ENCODE data around the gene KRTAP10-2.

KRTAP10-2 gene

DNA sequence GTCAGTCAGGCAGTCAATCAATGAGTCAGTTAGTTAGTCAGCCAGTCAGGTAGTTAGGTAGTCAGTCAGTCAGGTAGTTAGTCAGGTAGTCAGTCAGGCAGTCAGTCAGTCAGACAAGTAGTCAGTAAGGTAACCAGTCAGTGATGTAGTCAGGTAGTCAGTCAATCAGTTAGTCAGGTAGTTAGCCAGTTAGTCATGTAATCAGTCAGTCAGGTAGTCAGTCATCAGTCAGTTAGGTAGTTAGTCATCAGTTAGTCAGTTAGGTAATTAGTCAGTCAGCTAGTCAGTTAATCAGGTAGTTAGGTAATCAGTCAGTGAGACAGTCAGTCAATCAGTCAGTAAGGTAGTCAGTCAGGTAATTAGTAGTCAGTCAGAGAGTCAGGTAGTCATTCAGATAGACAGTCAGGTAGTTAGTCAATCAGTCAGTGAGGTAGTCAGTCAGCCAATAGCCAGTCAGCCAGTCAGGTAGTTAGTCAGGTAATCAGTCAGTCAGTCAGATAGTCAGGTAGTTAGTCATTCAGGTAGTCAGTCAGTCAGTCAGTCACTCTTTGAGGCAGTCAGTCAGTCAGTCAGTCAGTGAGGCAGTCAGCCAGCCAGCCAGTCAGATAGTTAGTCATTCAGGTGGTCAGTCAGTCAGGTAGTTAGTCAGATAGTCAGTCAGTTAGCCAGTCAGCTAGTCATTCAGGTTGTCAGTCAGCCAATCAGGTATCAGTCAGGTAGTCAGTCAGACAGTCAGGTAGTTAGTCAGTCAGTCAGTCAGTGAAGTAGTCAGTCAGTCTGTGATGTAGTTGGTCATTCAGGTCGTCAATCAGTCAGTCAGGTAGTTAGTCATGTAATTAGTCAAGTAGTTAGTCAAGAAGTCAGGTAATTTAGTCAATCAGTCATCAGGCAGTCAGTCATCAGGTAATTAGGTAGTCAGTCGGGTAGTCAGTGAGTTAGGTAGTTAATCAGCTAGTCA is 26.6 kb downstream of the KRTAP10-2 start:
- DNase-seq = no peak

DNA sequence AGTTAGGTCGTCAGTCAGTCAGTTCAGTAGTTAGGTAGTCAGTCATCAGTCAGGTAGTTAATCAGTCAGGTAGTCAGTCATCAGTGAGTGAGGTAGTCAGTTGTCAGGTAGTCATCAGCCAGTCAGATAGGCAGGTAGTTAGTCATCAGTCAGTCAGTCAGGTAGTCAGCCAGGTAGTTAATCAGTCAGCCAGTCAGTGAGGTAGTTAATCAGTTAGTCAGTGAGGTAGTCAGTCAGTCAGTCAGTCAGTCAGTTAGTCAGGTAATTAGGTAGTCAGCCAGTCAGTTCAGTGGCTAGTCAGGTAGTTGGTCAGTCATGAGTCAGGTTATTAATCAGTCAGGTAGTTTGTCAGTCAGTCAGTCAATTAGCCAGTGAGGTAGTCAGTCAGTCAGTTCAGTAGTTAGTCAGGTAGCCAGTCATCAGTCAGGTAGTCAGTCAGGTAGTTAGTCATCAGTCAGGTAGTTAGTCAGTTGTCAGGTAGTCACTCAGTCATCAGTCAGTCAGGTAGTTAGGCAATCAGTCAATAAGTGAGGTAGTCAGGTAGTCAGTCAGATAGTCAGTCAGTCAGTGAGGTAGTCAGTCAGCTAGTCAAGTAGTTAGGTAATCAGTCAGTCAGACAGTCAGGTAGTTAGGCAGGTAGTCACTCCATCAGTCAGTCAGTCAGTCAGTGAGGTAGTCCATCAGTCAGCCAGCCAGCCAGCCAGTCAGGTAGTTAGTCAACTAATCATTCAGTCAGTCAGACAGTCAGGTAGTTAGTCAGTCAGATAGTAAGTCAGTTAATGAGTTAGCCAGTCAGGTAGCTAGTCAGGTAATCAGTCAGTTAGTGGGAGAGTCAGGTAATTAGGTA is 27.5 kb downstream of the KRTAP10-2 start:
- no peak for DNase-seq

DNA sequence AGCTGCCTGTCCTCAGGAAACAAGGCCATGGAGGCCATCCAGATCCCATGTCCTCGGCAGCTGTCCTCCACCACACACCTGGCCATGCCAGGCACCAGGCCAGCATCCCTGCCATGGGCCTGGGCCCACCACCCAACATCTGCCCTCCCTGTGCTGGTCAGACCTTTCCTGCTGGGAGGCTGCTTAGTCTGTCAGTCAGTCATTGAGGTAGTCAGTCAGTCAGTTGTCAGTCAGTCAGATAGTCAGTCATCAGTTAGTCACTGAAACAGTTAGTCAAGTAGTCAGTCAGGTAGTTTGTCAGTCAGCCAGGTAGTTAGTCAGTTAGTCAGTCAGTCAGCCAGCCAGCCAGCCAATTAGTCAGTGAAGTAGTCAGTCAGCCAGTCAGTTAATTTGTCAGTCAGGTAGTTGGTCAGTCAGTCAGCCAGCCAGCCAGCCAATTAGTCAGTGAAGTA is 28.5 kb downstream of the KRTAP10-2 start:
- DNase-seq = no peak

DNA sequence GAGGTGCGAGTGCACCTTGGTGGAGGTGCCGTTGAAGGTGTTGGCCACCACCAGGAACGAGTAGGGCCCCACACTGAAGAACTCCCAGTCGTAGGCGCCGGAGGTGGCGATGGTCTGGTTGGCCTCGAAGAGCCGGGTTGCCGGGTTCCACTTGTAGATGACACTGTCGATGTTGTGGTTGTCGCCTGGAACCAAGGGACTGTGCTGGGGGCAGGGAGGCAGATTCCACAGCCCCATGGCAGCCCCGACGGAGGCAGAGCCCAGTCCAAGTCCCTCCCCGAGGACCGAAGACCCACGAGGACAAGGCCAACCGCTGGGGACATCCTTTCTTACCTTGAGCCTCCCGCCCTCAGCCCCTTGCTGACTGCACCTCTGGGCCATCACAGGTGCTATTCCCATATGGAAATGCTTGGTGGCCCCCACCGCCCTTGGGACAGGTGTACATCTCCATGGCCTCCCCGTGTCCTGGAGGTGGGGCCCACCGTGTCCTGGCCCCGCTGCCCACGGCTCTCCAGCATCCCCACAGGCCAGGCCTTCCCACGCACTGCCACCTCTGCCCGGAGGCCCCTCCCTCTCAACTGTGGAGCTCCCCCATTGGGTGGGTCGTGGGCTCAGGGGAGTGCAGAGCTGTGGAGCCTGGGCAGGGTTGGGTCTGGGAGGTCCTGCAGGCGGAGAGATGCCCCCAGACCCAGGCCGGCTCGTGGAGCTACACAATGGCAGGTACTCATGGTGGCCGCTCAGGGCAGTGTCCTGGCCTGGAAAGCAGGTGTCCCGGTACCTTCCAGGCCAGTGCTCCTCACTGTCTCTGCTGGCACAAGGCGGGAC is 29.2 kb downstream of the KRTAP10-2 start:
- DNase-seq = no peak

DNA sequence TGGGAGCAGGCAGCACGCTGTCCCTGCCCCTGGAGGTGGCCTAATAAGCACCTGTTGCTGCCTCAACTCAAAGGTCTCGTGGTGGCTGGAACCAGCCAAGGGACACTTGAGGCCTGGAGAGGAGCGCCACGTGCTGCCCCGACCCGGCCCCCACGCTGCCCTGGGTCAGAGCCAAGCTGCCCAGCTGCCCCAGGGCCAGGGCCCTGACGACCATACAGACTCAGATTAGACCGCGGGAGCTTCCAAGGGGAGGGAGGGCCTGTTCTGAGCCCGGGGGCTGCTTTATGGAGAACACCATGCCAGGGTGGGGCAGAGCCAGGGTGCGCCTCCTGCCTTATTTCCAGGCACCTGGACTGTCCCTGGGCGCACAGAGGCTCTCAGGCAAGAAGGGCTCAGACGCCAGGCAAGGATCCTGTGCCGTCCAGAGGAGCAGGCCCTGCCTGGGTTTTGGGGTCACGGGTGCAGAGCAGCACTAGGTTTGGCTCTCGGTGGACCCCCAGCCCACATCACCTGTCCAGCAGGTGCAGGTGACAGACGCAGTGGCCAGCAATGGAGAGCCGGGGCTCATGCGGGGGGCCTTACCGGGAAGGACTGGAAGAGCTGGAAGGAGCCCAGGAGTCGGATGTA is 29.9 kb downstream of the KRTAP10-2 start:
- DNase-seq = no peak

DNA sequence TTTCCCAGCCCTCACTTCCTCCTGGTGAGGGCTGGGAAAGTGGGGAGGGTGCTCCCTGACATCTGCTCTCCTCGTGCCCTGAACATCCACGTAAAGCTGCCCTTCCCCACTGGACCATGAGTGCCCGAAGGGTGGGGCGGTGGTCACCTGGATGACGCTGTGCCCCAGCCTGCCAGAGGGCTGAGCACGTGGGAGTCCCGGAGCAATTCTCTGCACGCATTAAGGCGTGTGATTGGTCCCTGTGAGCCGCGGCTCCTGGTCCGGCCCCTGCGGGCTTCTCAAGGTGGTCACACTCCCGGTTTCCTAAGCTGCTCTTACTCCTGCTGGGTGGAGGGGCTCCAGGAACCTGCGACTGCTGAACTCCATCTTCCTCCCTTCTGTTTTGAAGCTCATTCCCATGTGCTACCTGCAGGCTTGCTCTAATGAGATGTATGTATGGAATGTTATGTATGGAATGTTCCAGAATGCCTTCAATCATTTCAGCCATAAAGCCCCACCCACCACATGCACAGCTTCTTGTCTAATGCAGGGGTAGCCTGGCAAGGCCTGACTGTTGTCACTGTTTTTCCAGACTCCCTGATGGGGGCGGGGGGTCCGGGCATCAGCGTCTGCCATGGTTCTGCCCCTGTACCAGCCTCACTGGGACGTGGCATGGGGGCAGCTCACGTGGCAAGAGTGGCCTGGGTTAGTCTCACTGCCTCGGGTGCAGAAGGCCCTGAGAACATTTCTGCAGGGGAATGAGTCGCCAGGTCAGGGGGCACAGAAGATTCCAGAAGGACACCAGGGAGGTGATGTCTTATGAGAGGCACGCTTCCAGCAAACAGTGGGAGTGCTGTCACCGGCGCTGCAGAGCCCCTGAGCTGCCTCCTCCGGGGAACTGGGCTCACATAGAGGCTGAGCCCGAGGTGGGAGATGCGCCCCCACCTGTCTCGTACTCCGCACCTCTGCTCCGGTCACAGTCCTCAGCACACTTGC is 30.7 kb downstream of the KRTAP10-2 start:
- DNase-seq = no peak

DNA sequence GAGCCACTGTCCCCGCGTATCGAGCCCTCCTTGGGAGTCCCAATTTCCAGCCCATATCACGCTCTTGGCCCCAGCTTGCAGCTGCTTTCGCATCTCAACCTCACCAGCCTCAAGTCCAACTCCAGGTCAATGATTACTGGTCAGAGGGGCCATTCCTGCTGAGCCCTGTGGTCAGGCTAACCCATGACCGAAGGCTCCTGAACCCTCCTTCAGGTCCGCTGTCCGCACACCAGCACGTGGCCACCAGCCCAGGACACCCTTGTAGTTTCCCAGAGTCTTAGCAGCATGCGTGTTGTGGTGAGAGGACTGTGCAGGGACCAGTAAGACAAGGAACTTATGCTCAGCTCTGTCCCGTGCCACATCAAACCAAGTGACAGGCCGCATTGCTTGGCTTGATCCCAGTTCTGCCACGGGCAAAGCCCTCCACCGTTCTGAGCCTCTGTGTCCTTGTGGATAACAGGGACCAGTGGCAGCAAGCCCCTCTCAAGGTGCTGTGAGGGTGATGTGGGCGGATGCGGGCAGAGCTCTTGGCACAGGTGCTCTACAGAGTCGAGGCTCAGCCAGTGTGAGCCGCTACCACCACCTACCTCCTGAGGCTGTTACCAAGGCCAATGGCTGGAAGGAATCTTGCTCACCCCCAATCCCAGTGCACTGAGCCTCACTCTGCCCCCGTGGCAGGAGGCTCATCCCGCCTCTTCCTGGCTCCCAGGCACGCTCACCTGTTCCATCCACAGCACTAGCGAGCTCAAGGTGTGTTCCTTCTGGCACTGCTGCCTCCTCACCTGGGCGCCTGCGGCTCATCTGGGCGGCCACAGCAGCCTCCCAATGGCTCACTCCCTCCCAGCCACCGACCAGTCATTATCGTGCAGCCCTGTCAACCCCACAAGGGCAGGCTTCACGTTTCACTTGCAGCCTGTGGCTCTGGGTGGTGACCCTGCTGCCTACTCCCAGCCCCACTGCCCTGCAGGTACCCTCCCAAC is 31.7 kb downstream of the KRTAP10-2 start:
- no peak for DNase-seq

DNA sequence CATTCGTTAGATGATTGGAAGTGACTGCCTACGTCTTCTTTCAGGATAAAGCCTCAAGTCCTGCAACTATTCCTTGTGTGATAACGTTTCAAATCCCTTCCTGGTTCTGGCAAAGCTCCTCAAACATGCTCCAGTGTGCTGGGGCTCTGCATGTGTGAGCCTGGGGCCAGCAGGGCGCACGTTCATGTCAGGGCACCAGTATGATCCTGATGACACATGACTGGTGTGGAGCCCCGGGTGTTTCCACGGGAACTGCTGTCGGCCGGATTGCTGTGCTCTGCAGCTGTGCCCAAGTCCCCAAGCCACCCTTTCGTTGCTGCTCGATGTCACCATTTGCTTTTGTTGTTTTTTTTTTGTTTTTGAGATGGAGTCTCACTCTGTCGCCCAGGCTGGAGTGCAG is 32.6 kb downstream of the KRTAP10-2 start:
- no peak for DNase-seq

DNA sequence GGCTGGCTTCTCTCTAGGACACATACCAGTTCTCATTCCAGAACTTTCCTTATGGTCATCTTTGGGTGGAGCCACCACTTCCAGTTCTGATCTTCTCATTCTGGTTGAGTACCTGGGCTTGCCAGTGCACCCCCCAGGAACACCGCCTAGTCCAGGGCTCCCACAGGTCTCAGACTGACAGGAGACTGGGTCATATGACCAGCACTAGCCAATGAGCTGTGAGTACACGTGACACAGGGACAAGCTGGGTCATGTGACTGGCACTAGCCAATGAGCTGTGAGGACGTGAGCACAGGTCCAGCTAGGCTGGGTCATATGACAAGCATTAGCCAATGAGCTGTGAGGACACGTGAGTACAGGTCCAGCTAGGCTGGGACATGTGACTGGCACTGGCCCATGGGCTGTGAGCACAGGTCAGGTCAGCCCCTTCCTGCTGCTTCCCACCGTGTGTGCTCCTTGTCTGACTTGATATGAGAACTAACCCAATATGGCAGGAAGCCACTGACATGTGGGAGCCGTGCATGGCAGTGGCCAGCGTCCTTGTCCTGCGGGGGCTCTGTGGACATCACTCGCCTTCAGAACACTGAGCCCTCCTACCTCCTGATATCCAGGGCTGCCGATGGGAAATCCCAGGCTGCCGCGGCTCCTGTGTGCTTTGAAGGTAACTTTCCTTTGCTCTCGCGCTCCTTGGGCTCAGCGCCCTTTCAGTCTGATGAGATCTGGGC is 34.0 kb downstream of the KRTAP10-2 start:
- DNase-seq = peak; percentile 42 to 58

DNA sequence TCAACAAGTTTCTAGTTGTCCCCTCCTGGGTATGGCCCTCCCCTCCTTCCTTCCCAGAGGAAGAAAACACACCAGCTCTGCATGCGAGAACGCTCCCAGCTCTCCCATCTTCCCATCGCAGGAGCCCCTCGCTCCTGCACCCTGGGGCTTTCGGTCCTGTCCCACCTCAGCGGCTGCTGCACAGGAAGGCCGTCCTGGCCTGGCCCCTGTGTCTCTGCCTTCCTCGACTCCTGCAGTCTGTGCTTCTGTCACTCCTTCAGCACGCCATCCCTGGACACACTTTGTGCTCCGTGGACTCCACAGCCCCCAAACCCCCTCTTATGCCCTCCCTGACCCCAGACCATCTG is 34.5 kb downstream of the KRTAP10-2 start:
- no peak for DNase-seq

DNA sequence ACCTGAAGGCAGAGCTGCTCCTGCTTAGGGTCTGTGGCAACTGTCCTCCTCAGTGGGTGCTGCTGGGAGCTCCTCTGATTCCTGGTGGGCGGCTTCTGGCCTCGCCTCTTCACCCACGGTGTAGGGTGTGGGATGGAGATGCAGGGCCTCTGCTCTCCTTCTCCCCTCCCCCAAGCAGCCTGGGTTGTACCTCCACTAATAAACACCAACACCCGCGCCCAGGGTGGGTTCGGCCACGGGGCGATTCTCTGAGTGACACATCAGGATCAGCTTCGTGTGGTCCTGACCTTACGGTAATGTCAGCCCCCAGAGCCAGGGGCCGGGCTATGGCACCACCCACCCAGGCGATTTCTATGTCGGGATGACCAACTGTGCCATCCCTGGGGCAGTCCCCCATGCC is 35.0 kb downstream of the KRTAP10-2 start:
- DNase-seq = no peak

DNA sequence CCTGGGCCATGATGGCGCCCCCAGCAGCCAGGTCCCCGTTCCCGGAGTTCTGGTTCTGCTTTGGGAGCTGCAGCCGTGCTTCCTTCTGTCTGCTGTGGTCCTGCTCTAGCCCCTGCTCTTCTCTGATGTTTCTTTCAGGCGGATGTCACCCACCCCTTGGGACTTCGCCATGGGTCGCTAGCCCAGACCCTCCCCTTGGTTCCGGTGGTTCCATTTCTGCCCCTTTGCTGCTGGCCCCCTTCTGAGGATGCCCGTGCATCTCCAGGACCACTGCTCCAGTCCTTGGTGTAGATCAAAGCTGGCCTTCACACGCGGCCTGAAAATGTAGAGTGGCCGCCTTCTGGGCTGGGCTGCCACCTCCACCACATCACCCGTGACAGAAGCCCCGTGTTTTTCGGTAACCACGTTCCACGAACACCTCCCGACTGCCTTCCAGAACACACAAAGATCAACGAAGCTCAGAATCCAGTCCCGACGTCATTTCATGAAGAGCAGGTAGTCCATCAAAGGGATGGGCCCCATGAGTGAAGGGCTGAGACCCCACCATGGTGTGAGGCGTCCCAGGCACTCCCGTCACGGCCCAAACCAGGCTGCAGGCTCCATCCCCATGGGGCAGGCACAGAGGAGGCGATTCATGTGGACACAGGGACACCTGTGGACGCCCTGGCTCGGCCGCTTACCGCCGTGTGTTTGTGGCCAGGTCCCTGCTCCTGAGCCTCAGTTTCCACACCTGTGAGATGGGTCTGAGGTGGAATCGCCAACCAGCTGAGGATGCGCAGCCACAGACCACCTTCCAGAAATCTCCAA is 35.7 kb downstream of the KRTAP10-2 start:
- DNase-seq = no peak

DNA sequence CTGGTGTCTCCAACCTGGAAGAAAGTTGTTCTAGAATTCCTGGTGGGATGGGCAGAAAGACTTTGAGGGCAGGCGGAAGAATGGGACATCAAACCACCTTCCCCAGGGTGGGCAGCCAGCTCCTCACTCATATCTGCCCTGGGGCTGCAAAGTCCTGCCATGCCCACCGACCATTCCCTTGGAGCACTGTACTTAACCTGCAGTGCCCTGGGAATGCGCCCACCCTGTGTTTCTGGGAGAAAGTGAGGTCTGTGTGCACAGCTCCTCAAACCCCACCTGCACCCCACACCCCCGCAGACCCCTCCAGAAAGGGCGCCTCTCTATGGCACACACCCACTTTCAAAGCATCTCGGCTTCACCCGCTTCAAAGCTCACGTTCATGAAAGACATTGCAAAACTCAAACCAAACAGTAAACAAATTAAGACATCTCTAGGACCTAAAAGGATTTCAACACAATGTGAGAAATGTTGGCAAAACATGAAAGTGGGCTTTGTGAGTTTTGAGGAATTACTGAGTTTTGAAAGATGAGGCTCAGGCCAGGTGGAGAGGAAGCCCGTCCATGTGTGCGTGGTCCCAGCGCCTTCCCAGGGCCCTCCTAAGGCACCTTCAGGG is 36.5 kb downstream of the KRTAP10-2 start:
- no peak for DNase-seq

DNA sequence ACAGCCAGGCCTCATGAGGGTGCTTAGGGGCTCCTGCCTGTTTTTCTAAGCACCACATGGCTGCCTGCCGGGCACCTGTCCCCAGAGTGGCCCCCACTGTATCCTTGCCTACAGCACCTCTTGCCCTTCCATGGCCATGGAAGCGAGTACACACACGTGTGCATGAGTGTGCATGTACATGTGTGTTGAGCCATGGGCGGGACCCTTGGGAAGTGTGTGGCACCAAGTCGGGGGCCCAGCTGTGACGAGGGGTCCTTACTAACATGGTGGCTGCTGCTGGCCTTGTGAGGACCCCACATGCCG is 37.1 kb downstream of the KRTAP10-2 start:
- DNase-seq = no peak

DNA sequence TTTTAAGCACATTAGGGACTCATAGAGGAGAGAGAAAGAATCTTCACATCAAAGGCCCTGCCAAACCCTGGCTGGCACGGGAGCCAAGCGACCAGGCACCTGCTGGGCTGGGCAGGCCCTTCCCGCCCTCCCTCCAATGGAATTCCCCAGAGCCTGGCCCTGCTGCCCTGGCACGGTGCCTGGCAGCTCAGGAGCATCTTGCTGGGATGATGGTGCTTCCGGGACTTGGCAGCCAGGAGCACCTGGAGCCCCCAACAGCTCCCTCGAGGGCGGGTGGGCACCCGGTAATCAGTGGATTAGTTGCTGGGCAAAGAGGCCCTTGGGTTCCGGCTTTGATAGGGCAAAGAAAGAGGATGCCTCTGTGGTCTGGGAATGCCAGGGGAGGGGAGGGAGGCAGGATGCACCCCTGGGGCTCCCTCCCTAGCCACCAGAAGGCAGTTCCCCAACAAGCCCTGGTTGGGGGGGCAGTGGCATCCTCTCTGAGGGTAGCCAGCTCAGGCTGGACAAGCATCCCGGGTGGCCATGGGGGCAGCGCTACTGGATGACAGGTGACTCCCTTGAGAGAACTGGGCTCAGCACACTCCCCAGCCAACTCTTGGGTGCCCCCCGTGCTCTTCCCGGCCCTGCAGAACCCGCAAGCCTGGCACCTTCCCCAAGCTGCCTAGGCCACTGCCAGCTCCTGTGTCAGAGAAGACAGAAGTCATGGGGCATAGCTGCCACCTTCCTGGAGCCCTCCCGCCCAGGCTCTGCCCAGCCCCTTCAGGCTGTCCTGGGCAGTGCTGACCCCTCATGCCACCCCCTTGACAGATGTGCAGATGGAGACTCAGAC is 37.7 kb downstream of the KRTAP10-2 start:
- no peak for DNase-seq

DNA sequence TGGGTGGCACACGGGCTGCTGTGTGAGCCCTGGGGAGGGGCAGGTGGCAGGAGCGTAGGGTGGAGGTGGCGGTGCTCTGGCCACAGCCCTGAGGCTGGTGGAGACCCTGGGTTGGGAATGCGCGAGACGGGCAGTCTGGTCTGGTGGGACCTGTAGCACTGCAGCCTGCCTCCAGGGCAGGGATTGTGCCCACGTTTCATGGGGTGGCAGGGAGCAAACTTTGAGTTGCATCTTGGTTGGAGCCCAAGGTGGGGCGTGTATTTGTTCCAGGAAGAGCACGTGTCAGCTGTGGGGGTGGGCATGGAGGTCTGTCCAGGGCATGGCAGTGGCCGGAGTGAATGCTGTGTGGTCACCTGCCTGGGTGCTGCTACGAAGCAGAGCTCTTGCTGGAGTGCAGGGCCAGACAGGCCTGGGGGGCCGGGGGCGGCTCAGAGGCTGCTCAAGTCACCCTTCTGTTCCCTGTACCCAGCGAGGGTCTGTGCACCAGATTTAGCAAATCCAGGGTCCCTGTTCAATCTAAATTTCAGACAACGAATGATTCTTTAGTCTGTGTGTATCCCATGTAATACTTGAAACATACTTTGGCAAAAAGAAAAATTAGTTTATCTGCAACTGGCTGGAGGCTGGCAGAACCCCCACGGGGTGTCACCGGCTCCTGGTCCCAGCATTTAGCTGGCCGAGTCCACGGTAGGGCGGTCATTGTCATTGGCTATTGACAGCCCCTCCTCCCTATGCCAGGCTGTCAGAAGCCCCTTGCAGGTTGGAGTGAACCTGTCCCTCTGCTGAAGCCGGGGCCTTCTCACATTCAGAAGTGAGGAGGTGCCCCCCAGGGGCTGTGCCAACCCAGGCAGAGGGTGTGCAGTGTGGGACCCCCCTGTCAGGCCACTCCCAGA is 38.6 kb downstream of the KRTAP10-2 start:
- no peak for DNase-seq
